Glutamatergic neuron (in vitro differentiated cells): ENCODE data around the gene PRKACB. TPM values are rescaled to one million over a fixed set of nuclear protein-coding genes. Genes with fewer than 3 reads are reported as not detected.

Experiments used
- DNase-seq: peaks from one replicate; pipeline ENCODE4 v3.0.0; 2022
- H3K27ac Mint-ChIP-seq: one replicate; pipeline ENCODE4 v1.8.0; 2020; ENCODE audit warnings: mild to moderate bottlenecking, mixed read lengths, inconsistent platforms; ENCODE audit not compliant: unreplicated experiment
- H3K27me3 Mint-ChIP-seq: one replicate; pipeline ENCODE4 v1.8.0; 2020; ENCODE audit warnings: mild to moderate bottlenecking, moderate library complexity, mixed read lengths, inconsistent platforms; ENCODE audit not compliant: unreplicated experiment
- H3K36me3 Mint-ChIP-seq: one replicate; pipeline ENCODE4 v1.8.0; 2020; ENCODE audit warnings: mild to moderate bottlenecking, mixed read lengths, inconsistent platforms; ENCODE audit not compliant: unreplicated experiment
- H3K4me1 Mint-ChIP-seq: one replicate; pipeline ENCODE4 v1.8.0; 2020; ENCODE audit warnings: mild to moderate bottlenecking, low read depth, mixed read lengths, inconsistent platforms; ENCODE audit not compliant: unreplicated experiment
- H3K4me3 Mint-ChIP-seq: one replicate; pipeline ENCODE4 v1.8.0; 2020; ENCODE audit warnings: mild to moderate bottlenecking, mixed read lengths, inconsistent platforms; ENCODE audit not compliant: unreplicated experiment
- H3K9me3 Mint-ChIP-seq: one replicate; pipeline ENCODE4 v1.8.0; 2020; ENCODE audit warnings: mild to moderate bottlenecking, moderate library complexity, mixed read lengths, inconsistent platforms; ENCODE audit not compliant: unreplicated experiment
- total RNA-seq: library from RNA; stranded (reverse); fragmentation: NEBNext Ultra II Directional; extraction: Animal tissue kit (Norgen Biotek cat#: 25700); gene quantifications from one replicate; pipeline ENCODE4 v1.2.1, GENCODE V29; 2021; ENCODE audit not compliant: unreplicated experiment
- TF ChIP-seq, protein P1 (sequence below): fragments of 200-600 bp; sonication (generic); IDR thresholded peaks from one replicate; pipeline ENCODE4 v1.5.0; 2021; ENCODE audit not compliant: partially characterized antibody, unreplicated experiment

The PRKACB gene
- total RNA-seq, 1 donor from 2014 or later, result 11.2 TPM

GRCh38 chr1:84245563-84245962 lies 101.5 kb downstream of the PRKACB start:
- H3K9me3 Mint-ChIP-seq, result no peaks in the 10 kb centered on the region
- no peaks in the 10 kb centered on the region for H3K4me1 Mint-ChIP-seq
- no peak overlapping the region for H3K4me3 Mint-ChIP-seq
- H3K27me3 Mint-ChIP-seq, result no peaks in the 10 kb centered on the region
- TF ChIP-seq, protein P1, sequence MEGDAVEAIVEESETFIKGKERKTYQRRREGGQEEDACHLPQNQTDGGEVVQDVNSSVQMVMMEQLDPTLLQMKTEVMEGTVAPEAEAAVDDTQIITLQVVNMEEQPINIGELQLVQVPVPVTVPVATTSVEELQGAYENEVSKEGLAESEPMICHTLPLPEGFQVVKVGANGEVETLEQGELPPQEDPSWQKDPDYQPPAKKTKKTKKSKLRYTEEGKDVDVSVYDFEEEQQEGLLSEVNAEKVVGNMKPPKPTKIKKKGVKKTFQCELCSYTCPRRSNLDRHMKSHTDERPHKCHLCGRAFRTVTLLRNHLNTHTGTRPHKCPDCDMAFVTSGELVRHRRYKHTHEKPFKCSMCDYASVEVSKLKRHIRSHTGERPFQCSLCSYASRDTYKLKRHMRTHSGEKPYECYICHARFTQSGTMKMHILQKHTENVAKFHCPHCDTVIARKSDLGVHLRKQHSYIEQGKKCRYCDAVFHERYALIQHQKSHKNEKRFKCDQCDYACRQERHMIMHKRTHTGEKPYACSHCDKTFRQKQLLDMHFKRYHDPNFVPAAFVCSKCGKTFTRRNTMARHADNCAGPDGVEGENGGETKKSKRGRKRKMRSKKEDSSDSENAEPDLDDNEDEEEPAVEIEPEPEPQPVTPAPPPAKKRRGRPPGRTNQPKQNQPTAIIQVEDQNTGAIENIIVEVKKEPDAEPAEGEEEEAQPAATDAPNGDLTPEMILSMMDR, result no peak
- H3K36me3 Mint-ChIP-seq, result no peaks in the 10 kb centered on the region
- no peak for DNase-seq
- H3K27ac Mint-ChIP-seq, result no peak overlapping the region

- no peak for DNase-seq
- H3K9me3 Mint-ChIP-seq, result no peaks in the 10 kb centered on the region
- TF ChIP-seq, protein P1, result no peak
- H3K27ac Mint-ChIP-seq, result no peak overlapping the region
- no peak overlapping the region for H3K4me3 Mint-ChIP-seq
- H3K27me3 Mint-ChIP-seq, result no peaks in the 10 kb centered on the region
- no peaks in the 10 kb centered on the region for H3K4me1 Mint-ChIP-seq
- H3K36me3 Mint-ChIP-seq, result no peaks in the 10 kb centered on the region
Observed at GRCh38 chr1:84246213-84246612, 102.1 kb downstream of the PRKACB start.

- H3K36me3 Mint-ChIP-seq, result no peaks in the 10 kb centered on the region
- no peaks in the 10 kb centered on the region for H3K27me3 Mint-ChIP-seq
- DNase-seq, result no peak
- H3K4me3 Mint-ChIP-seq, result no peak overlapping the region
- H3K9me3 Mint-ChIP-seq, result no peaks in the 10 kb centered on the region
- no peak overlapping the region for H3K27ac Mint-ChIP-seq
- TF ChIP-seq, protein P1, result no peak
- H3K4me1 Mint-ChIP-seq, result no peaks in the 10 kb centered on the region
Observed at GRCh38 chr1:84247425-84248220, 103.6 kb downstream of the PRKACB start.

GRCh38 chr1:84250668-84251067 lies 106.6 kb downstream of the PRKACB start:
- Mint-ChIP-seq H3K27me3 (no peaks in the 10 kb centered on the region), H3K36me3 (no peaks in the 10 kb centered on the region), H3K9me3 (no peaks in the 10 kb centered on the region), H3K4me1 (no peaks in the 10 kb centered on the region), H3K27ac (no peak overlapping the region), H3K4me3 (no peak overlapping the region)
- no peak for DNase-seq
- TF ChIP-seq, protein P1, result no peak

- Mint-ChIP-seq H3K27me3 (no peaks in the 10 kb centered on the region), H3K9me3 (no peaks in the 10 kb centered on the region), H3K27ac (no peak overlapping the region), H3K4me1 (no peaks in the 10 kb centered on the region), H3K4me3 (no peak overlapping the region), H3K36me3 (no peaks in the 10 kb centered on the region)
- TF ChIP-seq, protein P1, result no peak
- DNase-seq, result no peak
Observed at GRCh38 chr1:84253036-84253435, 109.0 kb downstream of the PRKACB start.
